Activated T-helper 1 cell treated with anti-CD3 and anti-CD28 coated beads, Interleukin-2, amount 50 U/mL, for 16 hours (primary cell): Measurements from ENCODE around the gene TP53BP2.
"Not testable (repeated sequence)": the region's sequence is repeated elsewhere in the genome, so short reads cannot be mapped to it uniquely, and the experiment has no call there.

Source experiments
- DNase-seq, 2 donors: peaks; one replicate each; pipeline ENCODE4 v3.0.0-alpha.2; 2020; ENCODE audit warnings: low read depth in 1 of 2, low spot score in 1 of 2

The TP53BP2 gene, protein sequence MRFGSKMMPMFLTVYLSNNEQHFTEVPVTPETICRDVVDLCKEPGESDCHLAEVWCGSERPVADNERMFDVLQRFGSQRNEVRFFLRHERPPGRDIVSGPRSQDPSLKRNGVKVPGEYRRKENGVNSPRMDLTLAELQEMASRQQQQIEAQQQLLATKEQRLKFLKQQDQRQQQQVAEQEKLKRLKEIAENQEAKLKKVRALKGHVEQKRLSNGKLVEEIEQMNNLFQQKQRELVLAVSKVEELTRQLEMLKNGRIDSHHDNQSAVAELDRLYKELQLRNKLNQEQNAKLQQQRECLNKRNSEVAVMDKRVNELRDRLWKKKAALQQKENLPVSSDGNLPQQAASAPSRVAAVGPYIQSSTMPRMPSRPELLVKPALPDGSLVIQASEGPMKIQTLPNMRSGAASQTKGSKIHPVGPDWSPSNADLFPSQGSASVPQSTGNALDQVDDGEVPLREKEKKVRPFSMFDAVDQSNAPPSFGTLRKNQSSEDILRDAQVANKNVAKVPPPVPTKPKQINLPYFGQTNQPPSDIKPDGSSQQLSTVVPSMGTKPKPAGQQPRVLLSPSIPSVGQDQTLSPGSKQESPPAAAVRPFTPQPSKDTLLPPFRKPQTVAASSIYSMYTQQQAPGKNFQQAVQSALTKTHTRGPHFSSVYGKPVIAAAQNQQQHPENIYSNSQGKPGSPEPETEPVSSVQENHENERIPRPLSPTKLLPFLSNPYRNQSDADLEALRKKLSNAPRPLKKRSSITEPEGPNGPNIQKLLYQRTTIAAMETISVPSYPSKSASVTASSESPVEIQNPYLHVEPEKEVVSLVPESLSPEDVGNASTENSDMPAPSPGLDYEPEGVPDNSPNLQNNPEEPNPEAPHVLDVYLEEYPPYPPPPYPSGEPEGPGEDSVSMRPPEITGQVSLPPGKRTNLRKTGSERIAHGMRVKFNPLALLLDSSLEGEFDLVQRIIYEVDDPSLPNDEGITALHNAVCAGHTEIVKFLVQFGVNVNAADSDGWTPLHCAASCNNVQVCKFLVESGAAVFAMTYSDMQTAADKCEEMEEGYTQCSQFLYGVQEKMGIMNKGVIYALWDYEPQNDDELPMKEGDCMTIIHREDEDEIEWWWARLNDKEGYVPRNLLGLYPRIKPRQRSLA

DNA sequence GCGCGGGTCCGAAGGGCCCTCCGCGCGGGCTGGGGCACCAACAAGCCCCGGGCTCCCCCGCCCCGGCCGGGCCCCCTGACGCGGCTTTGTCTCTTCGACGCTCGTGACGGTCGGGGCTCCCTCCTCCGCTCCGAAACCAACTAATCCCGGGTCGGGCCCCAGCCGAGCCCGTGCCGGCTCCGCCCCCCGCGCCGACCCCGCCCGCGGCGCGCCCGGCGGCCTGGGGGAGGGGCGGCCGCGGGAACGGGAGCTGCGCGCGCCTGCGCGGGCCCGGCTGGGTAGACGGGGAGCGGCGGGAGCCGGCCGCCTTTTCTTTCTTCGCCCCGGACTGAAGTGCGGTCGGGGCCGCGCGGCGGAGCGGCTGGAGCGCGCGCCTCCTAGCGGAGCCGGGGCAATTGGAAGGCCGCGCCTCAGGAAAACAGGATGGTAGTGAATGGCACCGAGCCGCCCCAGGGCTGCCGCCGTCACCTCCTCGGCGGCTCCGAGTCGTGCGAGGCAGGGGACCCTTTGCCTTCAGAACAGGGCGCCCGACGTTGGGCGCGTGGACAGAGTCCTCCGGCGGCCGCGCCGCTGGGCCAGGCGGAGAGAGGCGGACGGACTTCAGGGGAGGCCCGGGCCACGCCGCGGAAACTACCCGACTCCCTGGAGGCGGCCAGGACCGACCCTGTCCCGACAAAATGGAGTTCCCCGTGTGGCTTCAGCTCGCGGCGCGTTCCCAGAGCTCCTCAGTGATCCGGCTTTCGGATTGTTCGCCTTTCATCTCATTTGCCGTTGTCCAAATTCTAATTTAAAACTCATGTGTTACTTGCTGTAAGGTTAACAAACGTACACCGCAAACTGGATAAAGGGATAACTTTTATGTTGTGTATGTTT, at the start of gene TP53BP2:
TP53BP2 (minus strand) TSS at position 138 of the 873 bp plus-strand sequence. CDS start 267 bp downstream, outside the sequence.
- DNase-seq, result peak; percentile 62 to 82

DNA sequence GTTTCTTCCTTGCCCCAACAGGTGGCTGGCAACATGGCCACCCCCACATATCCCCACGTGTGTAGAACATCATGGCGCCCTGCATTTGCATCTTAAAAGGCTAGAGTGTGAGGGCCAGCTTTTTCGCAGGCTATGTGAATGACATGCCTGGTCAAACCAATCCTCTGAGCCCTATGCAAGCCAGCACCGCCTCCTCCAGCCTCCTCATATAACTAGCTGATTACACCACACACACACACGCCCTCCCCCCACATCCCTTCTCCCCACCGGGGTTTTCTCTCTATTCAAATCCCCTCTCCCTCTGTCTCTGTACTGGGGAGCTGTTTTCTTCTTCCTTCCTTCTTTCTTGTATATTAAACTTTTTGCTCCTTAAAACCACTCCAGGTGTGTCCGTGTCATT, 44.7 kb upstream of the TP53BP2 start:
- DNase-seq, result not testable (repeated sequence)

DNA sequence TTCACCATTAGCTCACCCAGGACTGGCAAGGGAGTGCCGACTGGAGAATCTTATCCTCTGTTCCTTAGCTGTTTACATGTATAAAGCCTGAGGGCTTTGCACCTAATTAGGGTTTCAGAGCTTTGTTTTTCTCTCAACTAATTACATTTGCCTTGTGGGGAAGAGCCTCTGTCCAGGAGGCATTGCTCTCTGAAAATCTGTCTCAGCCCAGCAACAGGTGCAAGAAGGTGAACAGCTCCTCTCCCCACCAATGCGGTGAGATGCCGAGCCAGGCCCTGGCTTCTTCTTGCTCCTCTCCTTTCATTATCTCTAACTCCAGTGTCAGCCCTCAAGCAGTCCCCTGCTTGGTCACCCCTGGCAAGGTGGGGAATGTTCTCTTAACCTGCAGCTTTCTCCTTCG, 43.6 kb upstream of the TP53BP2 start:
- DNase-seq, result not testable (repeated sequence)

DNA sequence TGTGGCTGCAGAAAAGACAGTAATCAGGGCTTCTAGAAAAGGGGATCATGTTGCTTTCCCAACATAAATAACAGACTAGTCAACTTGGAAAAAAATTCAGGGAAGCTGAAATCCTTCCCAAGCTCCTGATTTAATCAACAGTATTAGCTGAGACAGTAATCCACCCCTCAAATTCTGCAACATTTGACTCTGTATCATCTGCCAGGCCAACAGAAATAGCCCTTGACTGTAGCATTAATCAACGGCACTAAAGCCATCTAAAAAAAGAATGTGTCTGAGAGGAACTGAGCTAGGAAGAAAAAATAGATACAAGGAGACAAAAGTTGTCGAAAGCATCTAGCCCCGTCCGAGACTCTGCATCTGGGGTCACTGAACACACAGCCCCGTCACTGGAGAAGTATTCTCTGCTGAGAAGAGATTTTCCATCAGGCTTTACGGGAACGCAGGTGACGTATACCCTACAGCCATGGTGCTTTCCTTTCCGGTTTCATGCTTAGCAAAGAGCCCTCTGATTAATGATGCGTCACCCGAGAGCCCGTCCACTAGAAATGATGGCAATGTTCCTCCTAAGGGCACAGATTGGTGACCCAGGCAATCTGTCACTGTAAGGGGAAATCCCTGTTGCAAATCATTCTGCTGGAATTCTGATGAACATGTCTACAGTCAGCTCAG, 42.1 kb upstream of the TP53BP2 start:
- DNase-seq, result no peak

DNA sequence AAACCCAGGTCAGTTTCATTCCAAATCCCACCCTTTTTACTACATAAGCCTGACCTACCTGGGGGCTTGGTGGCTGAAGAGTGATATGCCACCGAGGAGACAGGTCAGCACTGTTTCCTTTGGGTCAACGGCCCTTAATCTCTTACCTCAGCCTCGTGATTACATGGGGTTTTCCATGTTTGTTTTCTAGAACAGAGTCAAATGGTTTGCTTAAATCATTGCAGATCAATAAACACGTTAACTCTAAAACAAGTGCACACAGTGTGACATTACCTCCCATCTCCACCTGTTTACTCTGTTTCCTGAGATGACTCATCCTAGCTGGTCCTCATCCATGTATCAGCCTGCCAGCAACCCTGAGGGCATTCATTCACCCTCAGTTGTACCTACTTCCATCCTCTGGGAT, 40.8 kb upstream of the TP53BP2 start:
- DNase-seq, result no peak

DNA sequence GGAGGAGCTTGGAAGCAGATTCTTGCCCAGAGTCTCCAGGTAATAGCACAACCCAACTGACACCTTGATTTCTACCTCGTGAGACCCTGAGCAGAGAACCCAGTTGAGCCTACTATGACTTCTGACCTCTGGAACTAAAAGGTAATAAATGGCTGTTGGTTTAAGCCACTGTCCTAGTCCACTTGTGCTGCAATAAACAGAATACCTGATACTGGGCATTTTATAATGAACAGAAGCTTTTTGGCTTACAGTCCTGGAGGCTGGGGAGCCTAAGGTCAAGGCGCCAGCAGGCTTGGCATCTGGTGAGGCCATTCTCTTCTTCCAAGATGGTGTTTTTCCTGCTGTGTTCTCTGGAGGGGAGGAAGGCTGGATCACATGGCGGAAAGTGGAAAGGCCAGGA, 39.9 kb upstream of the TP53BP2 start:
- DNase-seq, result no peak

DNA sequence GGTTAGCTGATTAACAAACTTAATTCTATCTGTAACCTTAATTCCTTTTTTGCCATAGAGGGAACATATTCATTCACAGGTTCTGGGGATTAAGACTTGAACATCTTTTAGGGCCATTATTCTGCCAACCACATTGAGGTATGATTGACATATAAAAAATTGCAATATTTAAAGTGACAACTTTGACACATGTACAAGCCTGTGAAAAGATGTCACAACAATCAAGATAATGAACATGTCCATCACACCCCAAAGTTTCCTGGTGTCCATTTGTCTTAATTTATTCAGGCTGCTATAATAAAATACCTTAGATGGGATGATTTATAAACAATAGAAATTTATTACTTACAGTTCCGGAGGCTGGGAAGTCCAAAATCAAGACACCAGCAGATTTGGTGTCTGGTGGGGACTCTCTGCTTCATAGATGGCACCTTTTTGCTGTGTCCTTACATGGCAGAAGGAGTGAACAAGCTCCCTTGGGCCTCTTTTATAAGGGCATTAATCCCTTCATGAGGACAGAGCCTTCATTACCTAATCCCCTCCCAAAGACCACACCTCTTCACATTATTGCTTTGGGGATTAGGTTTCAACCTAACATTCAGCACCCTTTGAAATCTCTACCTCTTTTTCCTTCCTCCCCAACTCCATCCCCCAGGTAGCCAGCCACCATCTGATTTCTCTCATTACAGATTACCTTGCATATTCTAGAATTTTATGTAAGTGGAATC, 33.0 kb upstream of the TP53BP2 start:
- DNase-seq, result no peak

DNA sequence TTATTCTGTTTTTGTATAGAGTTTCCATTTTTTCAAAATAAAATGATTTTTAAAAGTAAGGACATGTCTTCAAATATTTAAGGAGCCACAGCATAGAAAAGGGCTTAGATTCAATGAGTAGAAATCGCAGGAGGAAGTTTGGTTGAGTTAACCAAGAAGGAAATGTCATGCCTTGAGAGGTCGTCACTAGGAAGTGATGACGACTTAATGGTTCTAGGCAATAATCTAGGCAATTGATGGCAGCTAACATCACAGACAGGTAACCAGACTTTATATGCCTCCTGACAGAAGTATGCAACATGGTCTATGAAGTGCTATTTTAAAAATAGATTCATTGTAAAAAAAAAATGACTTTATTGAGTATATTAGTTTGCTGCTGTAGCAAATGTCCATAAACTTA, 32.1 kb upstream of the TP53BP2 start:
- no peak for DNase-seq

DNA sequence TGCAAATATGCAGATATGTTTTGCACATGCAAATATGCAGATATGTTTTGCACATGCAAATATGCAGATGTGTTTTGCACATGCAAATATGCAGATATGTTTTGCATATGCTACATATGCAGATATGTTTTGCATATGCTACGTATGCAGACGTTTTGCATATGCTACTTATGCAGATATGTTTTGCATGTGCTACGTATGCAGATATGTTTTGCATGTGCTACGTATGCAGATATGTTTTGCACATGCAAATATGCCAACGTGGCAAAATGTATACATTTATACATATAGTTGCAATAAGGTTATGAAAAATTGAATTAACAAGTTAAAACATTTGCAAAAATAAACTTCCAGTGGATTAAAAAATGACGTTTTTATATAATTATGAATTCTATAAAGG, 30.8 kb upstream of the TP53BP2 start:
- no peak for DNase-seq

DNA sequence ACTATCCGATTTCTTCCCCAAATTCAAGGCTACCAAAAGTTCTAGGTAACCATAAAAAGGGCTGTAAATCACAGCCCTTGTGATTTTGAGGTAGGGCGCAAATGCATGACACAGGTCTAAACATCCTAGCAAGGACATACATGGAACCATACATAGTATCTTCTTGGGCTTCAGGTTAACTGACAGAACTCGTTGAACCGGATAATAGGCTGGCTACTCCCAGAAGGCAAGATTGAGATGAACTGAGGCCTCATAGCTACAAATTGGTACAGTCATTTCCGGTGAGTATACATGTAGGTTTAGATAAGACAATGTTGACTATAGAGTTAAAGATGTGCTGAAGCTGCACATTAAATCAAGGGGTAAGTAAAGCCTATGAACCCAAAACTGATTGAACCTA, 27.3 kb upstream of the TP53BP2 start:
- no peak for DNase-seq

DNA sequence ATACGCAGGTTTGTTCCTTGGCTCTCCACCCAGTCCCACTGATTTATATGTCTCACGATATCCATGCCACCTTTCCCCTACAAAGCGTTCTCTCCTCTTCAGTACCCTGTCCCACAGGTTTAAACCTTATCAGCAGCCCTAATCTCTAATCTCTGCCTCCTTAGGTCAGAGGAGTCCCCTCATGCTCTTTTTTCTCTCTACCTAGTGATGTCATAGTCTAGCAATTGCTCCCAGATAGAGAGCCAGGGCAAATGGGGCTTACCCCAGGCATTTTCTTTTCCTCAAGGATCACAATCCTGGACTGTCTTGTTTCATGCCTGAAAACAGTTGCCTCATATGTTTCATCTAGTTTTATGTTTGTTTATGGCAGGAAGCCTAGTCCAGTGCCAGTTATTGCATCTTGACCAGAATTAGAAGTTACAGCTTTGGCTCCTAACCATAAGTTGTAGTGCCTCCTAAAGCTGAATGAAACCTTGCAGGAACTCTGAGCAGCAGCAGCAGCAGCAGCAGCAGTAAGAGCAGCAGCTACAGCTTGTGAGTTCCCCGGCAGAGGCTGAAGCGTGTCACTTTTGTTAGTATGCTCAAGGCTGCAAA, 26.7 kb upstream of the TP53BP2 start:
- no peak for DNase-seq

DNA sequence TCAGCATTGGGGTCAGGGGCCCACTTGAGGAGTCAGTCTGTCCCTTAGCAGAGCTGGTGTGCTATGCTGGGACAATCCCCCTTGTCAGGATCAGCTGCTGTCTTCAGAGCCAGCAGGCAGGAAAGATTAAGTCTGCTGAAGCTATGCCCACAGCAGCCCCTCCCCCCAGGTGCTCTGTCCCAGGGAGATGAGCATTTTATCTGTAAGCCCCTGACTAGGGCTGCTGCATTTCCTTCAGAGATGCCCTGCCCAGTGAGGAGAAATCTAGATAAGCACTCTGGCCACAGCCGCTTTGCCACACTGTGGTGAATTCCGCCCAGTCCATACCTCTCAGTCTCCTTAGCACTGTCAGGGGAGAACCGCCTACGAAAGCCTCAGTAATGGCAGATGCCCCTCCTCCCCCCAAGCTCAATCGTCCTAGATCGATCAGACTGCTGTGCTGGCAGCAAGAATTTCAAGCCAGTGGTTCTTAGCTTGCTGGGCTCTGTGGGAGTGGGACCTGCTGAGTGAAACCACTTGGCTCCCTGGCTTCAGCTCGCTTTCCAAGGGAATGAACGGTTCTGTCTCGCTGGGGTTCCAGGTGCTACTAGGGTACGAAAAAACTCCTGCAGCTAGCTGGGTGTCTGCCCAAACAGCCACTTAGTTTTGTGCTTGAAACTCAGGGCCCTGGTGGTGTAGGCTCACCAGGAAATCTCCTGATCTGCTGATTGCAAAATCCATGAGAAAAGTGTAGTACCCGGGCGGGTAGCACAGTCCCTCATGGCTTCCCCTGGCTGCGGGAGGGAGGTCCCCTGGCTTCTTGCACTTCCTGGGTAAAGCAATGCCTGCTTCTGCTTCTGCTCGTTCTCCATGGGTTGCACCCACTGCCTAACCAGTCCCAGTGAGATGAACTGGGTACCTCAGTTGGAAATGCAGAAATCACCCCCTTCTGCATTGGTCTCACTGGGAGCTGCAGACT, 25.1 kb upstream of the TP53BP2 start:
- no peak for DNase-seq

DNA sequence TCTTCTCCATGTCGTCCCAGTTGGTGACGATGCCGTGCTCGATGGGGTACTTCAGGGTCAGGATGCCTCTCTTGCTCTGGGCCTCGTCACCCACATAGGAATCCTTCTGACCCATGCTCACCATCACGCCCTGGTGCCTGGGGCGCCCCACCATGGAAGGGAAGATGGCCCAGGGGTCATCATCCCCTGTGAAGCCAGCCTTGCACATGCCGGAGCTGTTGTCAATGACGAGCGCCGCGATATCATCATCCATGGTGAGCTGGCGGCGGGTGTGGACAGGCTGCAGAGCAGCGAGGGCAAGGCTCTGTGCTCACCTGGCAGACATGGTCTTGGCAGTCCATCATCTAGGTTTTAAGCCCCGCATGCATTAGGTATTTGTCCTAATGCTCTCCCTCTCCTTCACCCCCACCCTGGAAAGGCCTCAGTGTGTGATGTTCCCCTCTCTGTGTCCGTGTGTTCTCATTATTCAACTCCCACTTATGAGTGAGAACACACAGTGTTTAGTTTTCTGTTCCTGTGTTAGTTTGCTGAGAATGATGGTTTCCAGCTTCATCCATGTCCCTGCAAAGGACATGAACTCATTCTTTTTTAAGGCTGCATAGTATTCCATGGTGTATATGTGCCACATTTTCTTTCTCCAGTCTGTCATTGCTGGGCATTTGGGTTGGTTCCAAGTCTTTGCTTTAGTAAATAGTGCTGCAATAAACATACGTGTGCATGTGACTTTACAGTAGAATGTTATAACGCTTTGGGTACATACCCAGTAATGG, 19.0 kb upstream of the TP53BP2 start:
- DNase-seq, result not testable (repeated sequence)

DNA sequence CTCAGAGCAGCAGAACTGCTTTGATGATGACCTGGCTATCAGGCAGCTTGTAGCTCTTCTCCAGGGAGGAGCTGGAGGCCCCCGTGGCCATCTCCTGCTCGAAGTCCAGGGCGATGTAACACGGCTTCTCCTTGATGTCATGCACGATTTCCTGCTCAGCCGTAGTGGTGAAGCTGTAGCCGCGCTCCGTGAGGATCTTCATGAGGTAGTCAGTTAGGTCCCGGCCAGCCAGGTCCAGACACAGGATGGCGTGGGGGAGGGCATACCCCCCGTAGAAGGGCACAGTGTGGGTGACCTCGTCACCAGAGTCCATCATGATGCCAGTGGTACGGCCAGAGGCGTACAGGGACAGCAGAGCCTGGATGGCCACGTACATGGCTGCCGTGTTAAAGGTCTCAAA, 18.3 kb upstream of the TP53BP2 start:
- no peak for DNase-seq

DNA sequence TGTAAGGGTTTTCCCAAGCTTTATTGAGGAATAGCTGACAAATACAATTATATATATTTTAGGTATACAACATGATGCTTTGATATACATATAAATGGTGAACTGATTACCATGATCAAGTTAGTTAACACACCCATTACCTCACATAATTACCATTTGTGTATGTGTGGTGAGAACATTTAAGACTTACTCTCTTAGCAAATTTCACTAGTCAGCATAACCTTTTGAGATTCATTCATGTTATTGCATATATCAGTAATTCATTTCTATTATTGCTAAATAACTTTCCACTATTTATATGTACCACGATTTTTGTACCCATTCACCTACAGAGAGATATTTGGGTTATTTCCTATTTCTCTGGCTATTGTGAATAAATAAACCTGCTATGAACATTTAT, 16.2 kb upstream of the TP53BP2 start:
- no peak for DNase-seq

DNA sequence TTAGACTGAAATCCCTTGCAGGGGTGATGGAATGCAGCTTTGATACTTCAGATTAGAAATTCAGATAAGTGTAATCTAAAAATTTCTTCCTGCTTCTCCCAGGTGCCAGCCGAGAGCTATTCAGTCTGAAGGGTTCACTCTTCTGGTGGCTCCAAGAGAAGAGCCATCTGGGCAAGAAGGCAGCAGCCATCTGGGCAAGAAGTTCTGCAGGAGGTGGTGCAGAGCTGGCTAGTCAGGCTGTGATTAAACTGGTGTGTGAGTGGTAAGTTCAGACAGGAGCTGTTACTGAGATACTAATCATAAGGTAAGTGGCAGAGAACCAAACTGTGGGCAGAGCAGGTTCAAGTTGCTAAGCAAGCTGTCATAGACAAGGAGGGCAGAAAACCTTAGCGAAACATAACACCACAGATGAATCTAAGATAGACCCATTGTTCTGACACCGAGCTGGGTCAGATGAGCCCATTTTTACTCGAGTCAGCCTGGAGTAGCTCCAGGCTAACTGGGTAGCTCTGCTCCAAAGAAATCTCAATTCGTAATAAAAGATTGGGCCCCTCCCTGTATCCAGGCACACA, 14.4 kb upstream of the TP53BP2 start:
- no peak for DNase-seq

DNA sequence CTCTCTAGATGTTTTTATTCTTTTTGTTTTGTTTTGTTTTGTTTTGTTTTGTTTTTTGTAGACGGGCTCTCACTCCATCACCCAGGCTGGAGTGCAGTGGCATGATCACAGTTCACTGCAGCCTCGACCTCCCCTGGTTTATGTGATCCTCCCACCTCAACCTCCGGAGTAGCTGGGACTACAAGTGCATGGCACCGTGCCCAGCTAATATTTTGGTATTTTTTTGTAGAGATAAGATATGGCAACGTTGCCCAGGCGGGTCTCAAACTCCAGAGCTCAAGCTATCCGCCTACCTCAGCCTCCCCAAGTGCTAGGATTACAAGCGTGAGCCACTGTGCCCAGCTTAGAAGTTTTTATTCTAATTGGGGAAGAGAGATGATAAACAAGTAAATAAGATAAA, 13.3 kb upstream of the TP53BP2 start:
- no peak for DNase-seq
